Epithelial cell of esophagus (primary cell): ENCODE measurements around the gene TRERF1.

Experiments
- DNase-seq: peaks from one replicate; pipeline ENCODE4 v3.0.0; 2010; ENCODE audit warnings: low read depth
- H3K4me3 ChIP-seq: 2 replicates; pipeline ENCODE4 v1.5.1; 2011; ENCODE audit warnings: mild to moderate bottlenecking, low read length, control low read depth
- CTCF ChIP-seq: IDR thresholded peaks from 2 replicates; pipeline ENCODE4 v1.5.1; 2011; ENCODE audit warnings: low read depth, mild to moderate bottlenecking, low read length, control low read depth, inconsistent platforms; ENCODE audit not compliant: insufficient read depth; ENCODE audit errors: missing control alignments

TRERF1 gene

GRCh38 chr6:42440027-42440426 is 11.7 kb downstream of the TRERF1 start:
- no peak for DNase-seq
- H3K4me3 ChIP-seq = no peak overlapping the region
- no peak for TF ChIP-seq CTCF

- H3K4me3 ChIP-seq = no peak overlapping the region
- TF ChIP-seq CTCF = no peak
- peak; percentile 16 for DNase-seq
Observed at GRCh38 chr6:42436825-42437224, 14.9 kb downstream of the TRERF1 start.

DNA sequence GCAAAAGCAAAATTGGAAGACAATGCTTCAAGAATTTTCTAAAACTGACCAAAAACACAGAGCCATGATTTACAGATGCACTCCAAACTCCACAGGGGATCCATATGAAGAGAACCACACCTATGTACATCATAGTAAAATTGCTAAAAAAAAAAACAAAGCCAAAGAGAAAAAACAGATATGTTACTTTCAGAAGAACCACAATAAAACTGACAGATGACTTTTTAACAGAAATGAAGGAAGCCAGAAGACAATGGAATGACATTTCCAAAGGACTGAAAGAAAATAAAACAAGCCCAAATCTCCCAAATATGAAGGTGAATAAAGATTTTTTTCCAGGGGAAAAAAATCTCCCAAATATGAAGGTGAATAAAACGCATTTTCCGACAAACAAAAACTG is 17.5 kb downstream of the TRERF1 start:
- TF ChIP-seq CTCF = no peak
- no peak for DNase-seq

GRCh38 chr6:42433409-42433808 is 18.3 kb downstream of the TRERF1 start:
- TF ChIP-seq CTCF = no peak
- no peak for DNase-seq
- no peak overlapping the region for H3K4me3 ChIP-seq

More for the DNA sequence above, 17.5 kb downstream of the TRERF1 start:
- H3K4me3 ChIP-seq = no peak overlapping the region

DNA sequence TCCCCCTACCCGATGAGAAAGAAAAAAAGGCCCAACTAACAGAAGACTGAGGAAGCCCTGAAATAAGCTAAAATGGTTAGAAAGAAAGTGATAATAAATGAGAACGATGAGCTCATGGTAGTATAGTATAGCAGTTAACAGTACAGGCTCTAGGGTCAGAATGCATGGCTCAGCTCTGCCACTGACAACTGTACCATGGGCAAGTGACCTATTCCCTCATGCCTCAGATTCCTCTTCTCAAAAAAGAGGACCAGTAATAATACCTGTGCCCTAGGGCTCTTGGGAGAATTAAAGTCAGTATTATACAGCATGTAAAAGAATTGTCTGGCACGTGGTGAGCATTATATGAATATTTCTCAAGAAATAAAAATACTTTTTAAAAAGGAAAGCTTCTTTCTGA is 19.8 kb downstream of the TRERF1 start:
- DNase-seq = no peak
- TF ChIP-seq CTCF = no peak
- no peak overlapping the region for H3K4me3 ChIP-seq

DNA sequence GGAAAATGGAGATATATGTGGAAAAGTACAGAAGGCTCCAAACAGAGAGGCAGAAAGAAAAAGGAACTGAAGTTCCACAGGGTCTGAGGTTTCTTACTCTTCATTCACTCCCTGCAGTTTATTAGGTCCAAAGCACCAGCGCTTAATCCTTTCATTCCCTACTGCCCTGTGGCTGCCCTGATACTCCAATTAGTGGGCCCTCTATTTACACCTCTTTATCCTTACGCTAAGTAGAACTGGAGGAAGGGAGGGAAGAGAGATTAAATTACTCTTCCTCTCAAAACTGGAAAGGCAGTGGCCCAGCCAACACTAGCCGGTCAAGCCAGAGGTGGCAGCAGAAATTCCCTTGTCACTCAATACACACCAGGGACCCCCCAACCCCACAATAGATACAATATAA is 20.4 kb downstream of the TRERF1 start:
- no peak for TF ChIP-seq CTCF
- H3K4me3 ChIP-seq = no peak overlapping the region
- no peak for DNase-seq

GRCh38 chr6:42429836-42430235 is 21.9 kb downstream of the TRERF1 start:
- H3K4me3 ChIP-seq = no peak overlapping the region
- no peak for DNase-seq
- TF ChIP-seq CTCF = no peak
